ENCODE measurements around the gene SUSD4.

SUSD4 gene

DNA sequence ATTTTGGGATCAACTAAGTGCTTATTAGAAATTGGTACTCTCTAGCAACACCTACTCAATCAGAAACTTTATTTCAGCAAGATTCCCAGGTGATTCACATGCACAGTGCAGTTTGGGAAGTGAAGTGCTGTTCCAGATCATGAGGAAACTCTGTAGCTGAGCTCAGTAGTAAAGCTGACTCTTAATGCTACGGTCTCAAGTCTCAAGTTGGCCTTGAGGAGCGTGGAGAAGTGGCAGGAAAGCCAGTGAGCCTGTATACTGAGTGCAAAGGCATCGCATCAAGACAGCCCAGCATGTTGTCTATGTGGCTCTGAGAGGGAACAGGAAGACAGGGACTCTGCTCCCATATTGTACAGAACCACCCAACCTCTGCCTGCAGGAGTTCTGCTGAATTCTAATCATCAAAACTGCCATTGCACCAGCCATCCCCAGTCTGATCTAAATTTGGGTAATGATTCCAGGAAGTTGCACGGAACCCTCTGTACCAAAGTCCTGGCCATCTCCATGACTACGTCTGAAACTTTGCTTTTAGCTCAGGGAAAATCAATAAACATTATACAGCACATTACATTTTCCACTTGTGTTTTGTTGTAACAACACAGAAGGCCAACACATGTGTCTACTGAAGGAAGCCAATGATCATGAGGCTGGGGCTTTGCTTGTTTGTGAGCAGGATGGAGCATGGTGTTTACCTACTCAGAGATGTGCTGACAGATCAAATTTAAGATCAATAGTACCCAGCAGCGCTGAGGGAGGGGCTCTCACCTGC lies 115.8 kb downstream of the SUSD4 start:
- no peak overlapping the region for H3K9ac ChIP-seq (ENCODE audit: low read length)
- H3K27me3 ChIP-seq (ENCODE audit: insufficient read depth, low read length): no peaks in the 10 kb centered on the region
- H4K20me1 ChIP-seq (ENCODE audit: insufficient read depth, low read length): no peaks in the 10 kb centered on the region
- H3K27ac ChIP-seq (ENCODE audit: low read depth, low read length, poor library complexity, severe bottlenecking): no peak overlapping the region
- TF ChIP-seq, protein P1, sequence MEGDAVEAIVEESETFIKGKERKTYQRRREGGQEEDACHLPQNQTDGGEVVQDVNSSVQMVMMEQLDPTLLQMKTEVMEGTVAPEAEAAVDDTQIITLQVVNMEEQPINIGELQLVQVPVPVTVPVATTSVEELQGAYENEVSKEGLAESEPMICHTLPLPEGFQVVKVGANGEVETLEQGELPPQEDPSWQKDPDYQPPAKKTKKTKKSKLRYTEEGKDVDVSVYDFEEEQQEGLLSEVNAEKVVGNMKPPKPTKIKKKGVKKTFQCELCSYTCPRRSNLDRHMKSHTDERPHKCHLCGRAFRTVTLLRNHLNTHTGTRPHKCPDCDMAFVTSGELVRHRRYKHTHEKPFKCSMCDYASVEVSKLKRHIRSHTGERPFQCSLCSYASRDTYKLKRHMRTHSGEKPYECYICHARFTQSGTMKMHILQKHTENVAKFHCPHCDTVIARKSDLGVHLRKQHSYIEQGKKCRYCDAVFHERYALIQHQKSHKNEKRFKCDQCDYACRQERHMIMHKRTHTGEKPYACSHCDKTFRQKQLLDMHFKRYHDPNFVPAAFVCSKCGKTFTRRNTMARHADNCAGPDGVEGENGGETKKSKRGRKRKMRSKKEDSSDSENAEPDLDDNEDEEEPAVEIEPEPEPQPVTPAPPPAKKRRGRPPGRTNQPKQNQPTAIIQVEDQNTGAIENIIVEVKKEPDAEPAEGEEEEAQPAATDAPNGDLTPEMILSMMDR (IDR thresholded peaks at IDR 0.05; ENCODE audit: low read length): no peak
- no peak for TF ChIP-seq EZH2 (IDR thresholded peaks at IDR 0.05; ENCODE audit: borderline replicate concordance, low read length)
- H3F3A ChIP-seq (ENCODE audit: insufficient read depth, low read length): no peaks in the 10 kb centered on the region
- H3K9me3 ChIP-seq (ENCODE audit: low read length): no peaks in the 10 kb centered on the region
- no peak overlapping the region for H2AFZ ChIP-seq (ENCODE audit: low read length)
- no peaks in the 10 kb centered on the region for H3K4me1 ChIP-seq (ENCODE audit: insufficient read depth, low read length, severe bottlenecking)
- H3K36me3 ChIP-seq (ENCODE audit: insufficient read depth, low read length): no peaks in the 10 kb centered on the region
- no peaks in the 10 kb centered on the region for H3K79me2 ChIP-seq (ENCODE audit: insufficient read depth, low read length)
- no peak overlapping the region for H3K4me2 ChIP-seq (ENCODE audit: low read length)
- H3K4me3 ChIP-seq (ENCODE audit: low read depth, low read length, poor library complexity, severe bottlenecking): no peak overlapping the region
- no peaks in the 10 kb centered on the region for H3K9me2 ChIP-seq (ENCODE audit: low read depth, low read length)

DNA sequence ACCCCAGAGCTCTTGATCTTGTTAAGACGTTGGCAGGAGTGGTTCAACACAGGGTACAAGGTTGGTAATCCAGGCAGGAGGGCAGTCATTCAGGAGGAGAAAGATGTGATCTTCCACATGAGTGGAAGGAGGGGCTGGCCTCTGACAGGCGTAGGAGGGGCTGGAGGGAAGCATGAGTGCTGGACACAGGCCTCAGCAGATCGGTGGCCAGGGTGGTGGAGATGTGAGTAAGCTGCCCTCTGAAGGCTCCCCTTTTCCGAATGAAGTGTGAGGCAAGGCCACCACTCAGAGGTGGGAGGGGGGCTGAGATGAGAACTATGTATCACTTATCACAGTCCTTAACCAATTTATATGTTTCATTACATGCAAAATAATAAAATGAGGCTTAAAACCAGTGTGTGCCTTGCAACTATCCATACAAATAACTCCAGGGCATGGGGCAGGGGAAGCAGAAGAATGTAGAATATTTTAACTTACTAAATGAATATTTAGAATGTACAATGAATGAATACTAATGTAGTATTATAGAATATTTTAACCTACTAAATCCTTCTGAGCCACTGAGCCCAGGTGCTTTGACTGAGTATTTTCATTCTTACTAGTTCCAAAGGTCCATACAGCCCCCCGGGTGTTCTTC lies 117.4 kb downstream of the SUSD4 start:
- no peaks in the 10 kb centered on the region for H3K36me3 ChIP-seq (ENCODE audit: insufficient read depth, low read length)
- no peaks in the 10 kb centered on the region for H3F3A ChIP-seq (ENCODE audit: insufficient read depth, low read length)
- TF ChIP-seq, protein P1 (IDR thresholded peaks at IDR 0.05; ENCODE audit: low read length): no peak
- no peak overlapping the region for H3K27ac ChIP-seq (ENCODE audit: low read depth, low read length, poor library complexity, severe bottlenecking)
- H3K4me1 ChIP-seq (ENCODE audit: insufficient read depth, low read length, severe bottlenecking): no peaks in the 10 kb centered on the region
- H3K9me2 ChIP-seq (ENCODE audit: low read depth, low read length): no peaks in the 10 kb centered on the region
- H3K27me3 ChIP-seq (ENCODE audit: insufficient read depth, low read length): no peaks in the 10 kb centered on the region
- H3K4me3 ChIP-seq (ENCODE audit: low read depth, low read length, poor library complexity, severe bottlenecking): no peak overlapping the region
- H3K9ac ChIP-seq (ENCODE audit: low read length): no peak overlapping the region
- no peaks in the 10 kb centered on the region for H3K9me3 ChIP-seq (ENCODE audit: low read length)
- no peak overlapping the region for H3K4me2 ChIP-seq (ENCODE audit: low read length)
- no peaks in the 10 kb centered on the region for H3K79me2 ChIP-seq (ENCODE audit: insufficient read depth, low read length)
- H4K20me1 ChIP-seq (ENCODE audit: insufficient read depth, low read length): no peaks in the 10 kb centered on the region
- no peak overlapping the region for H2AFZ ChIP-seq (ENCODE audit: low read length)

DNA sequence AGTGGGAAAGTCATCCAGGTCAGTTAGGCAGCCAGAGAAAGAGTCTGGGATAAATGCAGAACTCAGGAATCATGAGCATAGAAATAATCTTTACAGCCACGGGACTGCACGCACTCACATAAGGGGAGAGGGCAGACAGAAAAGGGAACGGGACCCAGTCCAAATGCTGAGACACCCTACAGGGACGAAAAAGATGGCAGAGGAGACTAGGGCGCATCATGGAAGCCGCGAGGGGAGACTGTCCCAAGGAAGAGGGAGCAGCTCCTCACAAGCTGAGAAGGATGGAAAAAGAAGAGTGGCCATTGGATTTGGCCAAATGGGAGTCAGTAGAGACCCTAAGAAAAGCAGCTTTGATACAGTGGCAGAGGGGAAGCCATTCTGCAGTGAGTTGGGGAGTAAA lies 118.0 kb downstream of the SUSD4 start:
- TF ChIP-seq, protein P1 (IDR thresholded peaks at IDR 0.05; ENCODE audit: low read length): no peak
- no peak for TF ChIP-seq EZH2 (IDR thresholded peaks at IDR 0.05; ENCODE audit: borderline replicate concordance, low read length)
- no peaks in the 10 kb centered on the region for H3K4me1 ChIP-seq (ENCODE audit: insufficient read depth, low read length, severe bottlenecking)
- no peak overlapping the region for H3K9ac ChIP-seq (ENCODE audit: low read length)
- H3K36me3 ChIP-seq (ENCODE audit: insufficient read depth, low read length): no peaks in the 10 kb centered on the region
- H2AFZ ChIP-seq (ENCODE audit: low read length): no peak overlapping the region
- no peaks in the 10 kb centered on the region for H3F3A ChIP-seq (ENCODE audit: insufficient read depth, low read length)
- H3K4me2 ChIP-seq (ENCODE audit: low read length): no peak overlapping the region
- H3K79me2 ChIP-seq (ENCODE audit: insufficient read depth, low read length): no peaks in the 10 kb centered on the region
- H3K9me3 ChIP-seq (ENCODE audit: low read length): no peaks in the 10 kb centered on the region
- no peaks in the 10 kb centered on the region for H3K27me3 ChIP-seq (ENCODE audit: insufficient read depth, low read length)
- no peaks in the 10 kb centered on the region for H3K9me2 ChIP-seq (ENCODE audit: low read depth, low read length)
- no peak overlapping the region for H3K27ac ChIP-seq (ENCODE audit: low read depth, low read length, poor library complexity, severe bottlenecking)
- no peak overlapping the region for H3K4me3 ChIP-seq (ENCODE audit: low read depth, low read length, poor library complexity, severe bottlenecking)
- no peaks in the 10 kb centered on the region for H4K20me1 ChIP-seq (ENCODE audit: insufficient read depth, low read length)

All from OCI-LY1 (cell line).